HG02885 (cell line): ENCODE measurements around the gene TUBB4A.

ENCODE experiments used
- ATAC-seq: cut with Tn5 transposase; IDR thresholded peaks from one replicate; pipeline ENCODE4 v1.9.1; 2021; ENCODE audit warnings: mild to moderate bottlenecking; ENCODE audit not compliant: unreplicated experiment, poor library complexity

TUBB4A gene

DNA sequence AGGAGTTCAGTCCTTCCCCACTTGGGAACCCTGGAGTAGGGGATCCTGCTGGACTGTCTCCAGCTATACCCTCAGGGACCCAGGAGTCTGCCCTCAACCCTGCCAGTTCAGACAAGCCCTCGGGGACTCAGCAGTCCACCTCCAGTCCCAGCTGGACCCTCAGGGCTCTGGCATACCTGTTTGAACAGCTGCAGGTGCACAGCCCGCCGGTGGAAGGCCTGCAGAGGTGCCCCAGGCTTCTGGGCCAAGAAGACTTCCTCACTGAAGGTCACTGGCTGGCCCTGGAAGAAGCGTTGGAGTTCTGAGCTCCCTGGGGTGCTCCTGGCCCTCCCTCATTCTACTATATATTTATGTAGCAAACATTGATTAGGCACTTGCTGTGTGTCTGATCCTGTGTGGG lies 29.4 kb downstream of the TUBB4A start:
- ATAC-seq = no peak

DNA sequence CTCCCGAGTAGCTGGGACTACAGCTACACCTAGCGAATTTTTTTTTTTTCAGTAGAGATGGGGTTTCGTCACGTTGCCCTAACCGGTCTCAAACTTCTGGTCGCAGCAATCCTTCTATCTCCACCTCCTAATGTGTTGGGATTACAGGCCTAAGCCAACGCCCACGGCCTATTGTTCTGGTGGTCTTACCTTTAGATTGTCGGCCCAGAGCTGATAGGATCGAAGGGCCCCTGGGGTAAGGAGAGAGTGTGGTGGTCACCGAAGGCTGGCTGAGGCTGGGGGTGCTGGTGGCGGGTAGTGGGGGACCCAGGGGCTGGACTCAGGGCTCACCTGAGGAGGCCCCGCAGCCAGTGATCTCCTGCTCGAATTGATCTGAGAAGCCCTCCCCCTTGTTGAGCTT lies 31.0 kb downstream of the TUBB4A start:
- ATAC-seq = no peak

DNA sequence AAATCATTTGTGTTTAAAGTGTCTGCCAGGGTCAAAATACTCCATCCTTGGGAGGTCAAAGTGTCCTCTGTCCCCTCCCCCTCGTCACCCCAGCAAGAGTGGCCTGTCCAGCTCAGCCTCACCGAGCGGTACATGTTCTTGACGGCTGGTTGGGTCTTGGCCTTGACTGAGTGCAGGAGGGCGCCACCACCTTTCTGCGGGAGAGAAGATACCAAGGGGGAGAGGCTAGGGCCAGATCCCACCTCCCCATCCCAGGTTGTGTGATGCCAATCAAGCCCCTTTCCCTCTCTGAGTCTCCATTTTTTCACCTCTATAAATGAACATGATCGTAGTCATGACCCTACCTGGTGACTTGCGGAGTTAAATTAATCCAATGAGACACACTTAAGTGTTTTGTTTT lies 31.9 kb downstream of the TUBB4A start:
- no peak for ATAC-seq

DNA sequence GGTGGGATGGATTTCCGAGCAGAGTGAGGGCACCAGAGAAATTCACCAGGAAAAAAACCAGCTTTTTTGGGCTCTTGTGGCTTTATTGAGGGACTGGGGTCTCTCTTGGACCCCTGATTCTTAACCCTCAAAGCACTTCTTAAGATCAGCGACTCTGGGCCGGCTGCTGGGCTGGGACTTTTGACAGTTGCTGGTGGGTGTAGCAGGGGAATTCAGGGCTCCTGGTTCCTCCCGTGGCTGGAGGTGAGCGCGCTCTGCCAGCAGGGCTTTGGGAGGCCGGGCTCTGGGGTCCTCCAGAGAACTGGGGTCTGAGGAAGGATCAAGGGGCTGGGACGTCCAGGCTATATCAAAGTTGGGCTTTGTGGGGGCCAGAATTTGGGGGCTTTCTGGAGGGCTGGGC lies 34.7 kb downstream of the TUBB4A start:
- ATAC-seq = no peak

DNA sequence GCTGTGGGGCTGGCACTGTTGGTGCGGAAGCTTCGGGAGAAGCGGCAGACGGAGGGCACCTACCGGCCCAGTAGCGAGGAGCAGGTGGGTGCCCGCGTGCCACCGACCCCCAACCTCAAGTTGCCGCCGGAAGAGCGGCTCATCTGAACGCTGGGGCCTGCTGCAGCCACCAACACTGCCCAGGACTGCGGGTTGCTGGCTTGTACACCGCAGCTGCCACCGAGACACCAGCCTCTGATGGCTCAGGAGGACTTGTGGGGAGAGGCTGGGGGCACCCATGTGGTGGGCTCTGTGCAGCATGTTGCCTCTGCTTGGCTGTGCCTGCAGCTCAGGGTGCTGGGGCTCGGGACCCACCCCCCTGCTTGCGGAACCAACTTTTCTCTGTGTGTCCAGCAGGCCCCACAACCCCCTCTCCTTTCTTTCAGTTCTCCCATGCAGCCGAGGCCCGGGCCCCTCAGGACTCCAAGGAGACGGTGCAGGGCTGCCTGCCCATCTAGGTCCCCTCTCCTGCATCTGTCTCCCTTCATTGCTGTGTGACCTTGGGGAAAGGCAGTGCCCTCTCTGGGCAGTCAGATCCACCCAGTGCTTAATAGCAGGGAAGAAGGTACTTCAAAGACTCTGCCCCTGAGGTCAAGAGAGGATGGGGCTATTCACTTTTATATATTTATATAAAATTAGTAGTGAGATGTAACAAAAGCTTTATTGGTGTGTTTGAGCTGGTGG lies 35.4 kb downstream of the TUBB4A start:
- ATAC-seq = no peak

DNA sequence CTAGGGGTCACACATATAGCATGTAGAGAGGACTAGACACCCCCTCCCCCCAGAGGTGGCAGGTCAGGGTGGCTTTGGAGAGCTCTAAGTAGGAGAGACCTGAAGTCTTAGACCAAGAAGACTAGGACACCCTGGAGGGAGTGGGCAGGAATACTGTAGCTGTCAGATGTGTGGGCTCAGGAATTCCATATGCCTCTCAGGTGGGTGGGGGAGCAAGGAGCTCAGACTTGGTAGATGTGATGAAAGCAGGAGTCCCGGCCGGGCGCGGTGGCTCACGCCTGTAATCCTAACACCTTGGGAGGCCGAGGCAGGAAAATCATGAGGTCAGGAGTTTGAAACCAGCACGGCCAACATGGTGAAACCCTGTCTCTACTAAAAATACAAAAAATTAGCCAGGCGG lies 36.4 kb downstream of the TUBB4A start:
- no peak for ATAC-seq

DNA sequence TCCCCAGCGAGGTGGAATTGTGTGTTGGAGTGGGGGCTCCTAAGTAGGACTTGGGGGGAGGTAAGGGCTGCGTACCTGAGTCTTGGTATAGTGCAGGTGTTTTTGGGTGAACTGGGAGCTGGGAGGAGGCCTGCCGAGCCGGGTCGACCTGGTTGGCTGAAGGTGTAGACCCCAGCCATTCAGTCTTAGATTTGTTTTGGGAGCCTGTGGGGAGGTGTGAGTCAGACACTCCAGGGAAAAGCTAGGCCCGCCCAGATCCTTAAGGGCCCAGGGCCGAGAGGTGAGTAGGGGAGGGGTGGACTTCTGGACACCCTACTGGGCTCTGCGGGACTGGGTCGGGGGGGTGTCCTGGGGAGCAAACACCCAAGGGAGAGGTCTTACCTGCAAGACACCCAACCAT lies 37.1 kb downstream of the TUBB4A start:
- no peak for ATAC-seq

DNA sequence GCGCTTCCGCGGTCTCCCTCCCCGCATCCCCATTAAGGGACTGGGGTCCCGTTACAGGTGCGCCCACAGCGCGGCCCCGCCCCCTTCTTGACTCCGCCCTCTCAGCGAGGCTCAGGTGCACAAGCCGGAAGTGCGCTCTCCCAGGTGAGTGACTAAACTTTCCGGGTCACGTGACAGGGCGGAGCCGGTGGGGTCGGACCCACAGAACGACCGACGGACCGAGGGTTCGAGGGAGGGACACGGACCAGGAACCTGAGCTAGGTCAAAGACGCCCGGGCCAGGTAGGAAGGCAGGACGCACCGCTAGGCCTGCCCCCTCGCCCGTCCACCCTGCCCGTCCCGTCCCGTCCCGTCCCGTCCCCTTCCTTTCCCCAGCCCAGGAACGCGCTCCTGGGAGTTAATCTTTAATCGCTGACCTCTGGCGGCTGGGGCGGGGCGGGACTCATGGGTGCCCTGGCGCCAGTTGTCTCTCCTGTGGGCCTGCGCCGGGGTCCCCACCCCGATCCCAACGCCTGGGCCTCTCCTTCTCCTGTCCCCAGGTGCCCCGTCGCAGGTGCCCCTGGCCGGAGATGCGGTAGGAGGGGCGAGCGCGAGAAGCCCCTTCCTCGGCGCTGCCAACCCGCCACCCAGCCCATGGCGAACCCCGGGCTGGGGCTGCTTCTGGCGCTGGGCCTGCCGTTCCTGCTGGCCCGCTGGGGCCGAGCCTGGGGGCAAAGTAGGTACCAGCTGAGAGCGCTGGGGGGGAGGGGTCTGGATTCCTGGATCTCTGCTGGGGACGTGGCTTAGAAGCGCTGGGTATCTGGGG lies 37.8 kb downstream of the TUBB4A start, which contains the start of gene CRB3:
CRB3 (plus strand) TSS at position 202 of the 804 bp plus-strand sequence; CDS start at position 633, 431 bp downstream.
- ATAC-seq = no peak

DNA sequence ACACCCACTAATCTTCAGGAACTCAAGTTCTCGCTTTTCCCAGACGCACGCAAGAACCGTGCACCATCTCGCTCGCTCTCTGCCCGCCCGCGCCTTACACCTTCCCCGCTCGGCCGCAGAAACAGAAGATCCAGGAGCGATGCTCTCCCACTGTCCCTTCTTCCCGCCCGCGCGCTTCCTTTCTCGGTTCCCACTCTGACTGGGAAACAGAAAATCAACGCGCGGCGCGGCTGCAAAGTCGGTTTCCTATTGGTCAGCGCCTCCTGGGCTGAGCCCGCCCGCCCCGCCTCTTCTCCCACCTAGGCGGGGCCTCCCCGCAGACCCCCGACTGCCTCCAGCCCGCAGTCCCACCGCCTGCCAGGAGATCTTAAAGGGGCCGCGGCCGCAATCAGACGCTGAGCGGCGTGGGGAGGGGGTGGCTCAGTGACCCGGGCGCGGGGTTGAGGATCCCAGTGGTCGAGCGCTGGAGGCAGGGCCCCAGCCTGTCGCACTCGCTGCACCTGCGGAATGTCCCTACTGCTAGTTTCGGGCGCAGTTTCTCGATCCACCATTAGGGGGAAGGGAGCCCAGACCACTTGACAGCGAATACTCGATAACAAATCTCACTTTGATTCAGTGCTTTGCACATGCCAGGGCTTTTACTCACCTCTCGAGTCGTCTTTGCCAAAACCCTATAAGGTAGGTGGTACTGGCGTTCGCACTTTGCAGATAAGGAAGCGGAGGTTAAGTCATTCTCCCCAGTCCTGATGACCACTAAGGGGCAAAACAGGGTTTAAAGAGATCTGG lies 41.8 kb downstream of the TUBB4A start:
- peak; percentile 85 for ATAC-seq

DNA sequence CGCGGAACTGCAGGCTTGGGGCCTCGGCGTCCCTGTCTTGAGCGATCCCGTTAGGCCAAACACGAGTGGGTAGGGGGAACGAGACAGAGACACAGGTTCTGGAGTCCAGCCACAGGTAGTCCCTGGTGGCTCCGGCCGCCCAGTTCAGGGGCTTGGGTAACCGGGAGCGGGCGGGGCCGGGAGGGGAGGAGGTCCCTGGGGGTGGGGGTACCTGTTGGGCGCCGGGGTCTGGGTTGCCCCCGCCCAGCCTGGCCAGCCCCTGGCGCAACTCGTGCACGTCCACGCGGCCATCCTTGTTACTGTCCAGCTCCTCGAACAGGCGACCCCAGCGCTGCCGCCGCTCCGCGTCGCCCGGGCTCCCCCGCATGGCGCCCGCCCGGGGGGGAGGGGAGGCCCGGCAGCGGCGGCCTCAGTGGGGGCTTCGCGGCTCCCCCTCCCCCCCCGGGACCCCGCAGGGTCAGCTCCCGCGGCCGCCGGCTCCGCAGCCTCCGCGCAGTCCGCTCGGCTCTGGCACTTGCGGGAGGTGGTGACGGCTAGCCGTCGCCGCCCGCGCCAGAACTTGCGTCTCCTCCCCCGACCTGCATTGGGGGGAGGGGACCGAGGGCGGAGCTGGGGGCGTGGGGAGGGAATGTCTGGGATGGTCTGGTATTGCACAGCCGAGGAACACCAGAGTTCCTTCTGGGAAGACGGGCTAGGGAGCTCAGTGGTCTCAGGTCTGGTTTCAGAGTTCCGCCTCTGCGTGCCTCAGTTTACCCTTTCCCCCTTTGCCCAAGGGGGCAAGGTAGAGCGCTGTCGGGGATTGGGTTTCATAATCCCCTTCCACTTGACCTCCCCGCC lies 42.6 kb downstream of the TUBB4A start, which contains the start of gene SLC25A23:
SLC25A23 (minus strand) TSS at position 531 of the 837 bp plus-strand sequence; CDS start at position 367, 164 bp downstream.
- peak; percentile 39 for ATAC-seq

DNA sequence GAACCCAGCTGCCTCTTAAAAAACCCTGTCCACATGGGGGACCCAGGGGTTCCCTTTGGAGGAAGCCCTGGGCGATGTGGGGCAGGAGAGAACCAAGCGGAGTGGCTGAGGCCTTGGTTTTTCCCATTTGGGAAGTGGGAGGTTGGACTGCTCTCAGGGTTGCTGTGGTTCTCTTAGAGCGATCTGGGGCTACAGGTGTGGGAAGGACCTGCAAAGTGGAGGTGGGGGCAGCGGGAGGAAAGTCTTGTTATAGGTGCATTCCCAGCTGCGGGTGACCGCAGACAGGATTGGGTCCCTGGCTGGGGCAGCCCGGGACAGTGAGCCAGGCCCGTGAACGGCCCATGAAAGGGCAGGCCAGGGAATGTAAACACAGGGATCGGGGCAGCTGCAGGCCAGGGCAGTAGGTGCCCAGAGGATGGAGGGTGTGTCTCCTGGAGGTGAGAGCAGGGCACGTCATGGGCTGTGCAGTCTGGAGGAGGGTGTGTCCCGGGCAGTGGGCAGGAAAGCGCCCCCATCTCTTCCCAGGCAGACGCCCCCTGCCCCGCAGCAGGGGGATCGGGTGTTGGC lies 43.3 kb downstream of the TUBB4A start:
- no peak for ATAC-seq

DNA sequence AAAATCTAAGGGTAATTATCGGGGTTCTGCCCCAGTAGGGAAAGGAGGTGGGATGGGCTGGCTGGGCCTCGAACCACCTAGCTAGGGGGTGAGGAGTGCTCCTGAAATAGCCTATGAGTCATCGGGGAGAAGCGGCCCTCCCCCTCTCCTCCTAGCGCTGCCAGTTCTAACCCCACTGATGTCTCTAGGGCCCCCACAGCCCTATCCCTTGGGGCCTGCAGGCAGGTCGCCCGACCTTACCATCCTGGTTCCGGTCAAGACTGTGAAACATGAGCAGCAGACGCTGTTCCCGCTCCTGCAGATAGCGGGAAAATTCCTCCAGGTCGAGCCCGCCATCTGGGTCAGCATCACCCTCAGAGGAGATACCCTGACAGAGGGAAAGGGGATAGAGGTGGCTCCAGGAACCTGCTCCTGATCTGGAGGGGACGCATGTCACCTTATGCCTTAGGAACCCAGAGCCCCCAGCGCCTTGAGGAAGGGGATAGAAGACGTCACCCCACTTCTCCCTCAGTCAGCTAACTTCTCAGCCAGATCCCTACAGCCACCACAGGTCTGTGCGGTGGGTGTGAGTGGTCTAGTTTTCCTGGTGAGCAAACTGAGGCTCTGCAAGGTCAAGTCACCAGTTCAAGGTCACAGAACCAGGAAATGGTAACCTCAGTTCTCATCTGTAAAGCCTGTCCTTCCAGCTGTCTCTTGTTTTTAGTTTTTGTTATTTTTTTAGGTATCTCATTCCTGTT lies 44.0 kb downstream of the TUBB4A start:
- ATAC-seq = no peak

DNA sequence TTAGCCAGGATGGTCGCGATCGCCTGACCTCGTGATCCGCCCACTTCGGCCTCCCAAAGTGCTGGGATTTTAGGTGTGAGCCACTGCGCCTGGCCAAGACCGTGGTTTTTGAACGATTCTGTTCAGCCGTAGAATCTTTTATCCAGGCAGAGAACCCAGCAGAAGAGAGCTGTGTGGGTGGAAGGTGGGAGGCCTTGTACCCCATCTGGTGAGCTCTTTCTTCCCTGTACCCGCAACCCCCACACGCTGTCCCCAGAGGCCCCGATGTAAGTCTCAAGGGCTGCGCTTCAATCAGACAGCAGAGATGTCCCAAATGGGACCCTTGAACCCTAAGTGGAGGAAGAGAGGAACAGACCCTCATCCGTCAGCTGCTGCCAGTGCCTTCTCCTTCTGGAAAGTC lies 46.2 kb downstream of the TUBB4A start:
- no peak for ATAC-seq

DNA sequence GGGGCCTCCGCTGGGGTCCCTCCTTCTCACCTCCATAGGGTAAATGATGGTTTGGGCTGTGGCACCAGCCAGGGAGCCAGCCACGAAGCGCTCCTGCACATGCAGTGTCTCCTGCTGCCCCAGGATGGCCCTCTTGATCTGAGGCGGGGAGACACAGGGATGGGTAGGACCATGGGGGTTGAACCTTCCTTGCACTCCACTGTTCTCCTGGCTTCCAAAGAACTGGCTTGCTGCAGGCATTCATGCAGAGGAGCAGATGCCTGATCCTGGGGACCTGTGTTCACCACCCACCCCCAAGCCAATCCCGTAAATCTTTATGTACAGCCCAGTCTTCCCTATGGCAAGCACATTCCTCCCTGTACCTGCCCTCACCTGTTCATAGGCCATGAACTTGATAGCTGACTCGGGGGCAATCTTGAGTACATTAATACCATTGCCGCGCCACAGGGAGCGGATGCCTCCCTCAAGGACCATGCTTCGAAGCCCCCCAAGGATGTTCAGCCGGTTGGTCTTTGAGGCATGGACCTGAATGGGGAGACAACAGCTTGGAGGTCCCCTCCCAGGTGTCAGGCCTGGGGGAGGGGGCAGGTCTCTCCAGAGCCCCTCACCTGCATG lies 48.1 kb downstream of the TUBB4A start:
- no peak for ATAC-seq

DNA sequence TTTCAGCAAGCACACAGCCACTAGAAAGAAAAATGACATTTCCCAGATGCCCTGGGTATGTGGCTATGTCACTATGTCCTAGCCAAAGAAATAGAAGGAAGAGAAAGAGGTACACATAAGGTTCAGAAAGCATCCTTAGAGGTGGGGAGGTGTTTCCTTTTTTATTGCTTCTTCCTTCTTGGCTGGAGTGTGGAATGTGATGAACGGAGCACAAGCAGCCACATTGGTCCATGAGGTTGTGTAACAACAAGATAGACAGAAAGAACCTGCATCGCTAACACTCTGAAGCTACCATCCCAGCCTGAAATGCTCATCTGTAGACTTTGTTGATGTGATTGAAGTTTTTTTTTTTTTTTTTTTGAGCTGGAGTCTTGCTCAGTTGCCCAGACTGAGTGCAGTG lies 49.2 kb downstream of the TUBB4A start:
- no peak for ATAC-seq

DNA sequence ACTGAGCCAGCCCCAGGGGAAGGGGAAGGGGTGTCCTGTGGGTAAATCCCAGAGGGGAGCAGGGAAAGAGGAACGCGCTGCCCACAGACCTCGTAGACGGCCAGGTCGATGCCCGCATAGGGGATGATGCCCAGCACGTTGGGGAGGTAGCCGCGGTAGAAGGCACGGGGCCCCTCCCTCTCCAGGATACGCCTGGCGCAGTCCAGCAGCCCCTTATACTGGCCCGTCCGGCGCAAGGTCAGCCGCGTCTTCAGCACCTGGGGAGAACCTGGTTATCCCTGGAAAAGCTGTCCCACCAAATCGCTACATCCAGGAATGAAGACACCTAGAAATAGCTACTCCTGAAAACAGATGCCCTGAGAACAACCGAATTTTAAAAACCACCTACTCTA lies 49.9 kb downstream of the TUBB4A start:
- ATAC-seq = no peak

DNA sequence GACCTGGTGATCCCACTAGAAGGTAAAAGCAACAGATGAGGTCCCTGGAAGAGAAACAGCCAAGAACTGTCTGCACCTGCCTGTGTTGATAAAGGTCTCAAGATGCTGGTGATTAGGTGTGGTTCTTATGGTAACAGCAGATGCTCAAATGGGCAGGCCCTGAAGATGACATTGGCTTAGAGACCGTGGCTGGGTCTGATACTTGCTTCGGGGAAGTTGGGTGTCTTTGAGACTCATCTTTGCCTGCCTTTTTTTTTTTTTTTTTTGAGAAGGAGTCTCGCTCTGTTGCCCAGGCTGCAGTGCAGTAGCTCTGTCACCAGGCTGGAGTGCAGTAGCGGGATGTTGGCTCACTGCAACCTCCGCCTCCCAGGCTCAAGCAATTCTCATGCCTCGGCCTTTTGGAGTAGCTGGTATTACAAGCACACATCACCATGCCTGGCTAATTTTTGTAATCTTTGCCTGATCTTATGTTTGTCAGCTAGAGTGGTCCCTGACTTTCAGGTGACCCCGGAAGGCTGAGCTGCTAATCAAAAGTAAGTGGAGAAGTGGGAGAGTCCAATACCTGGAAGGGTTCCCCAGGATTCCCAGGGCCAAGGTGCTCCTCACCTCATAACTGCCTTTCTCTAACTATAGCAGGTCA lies 50.4 kb downstream of the TUBB4A start:
- no peak for ATAC-seq

DNA sequence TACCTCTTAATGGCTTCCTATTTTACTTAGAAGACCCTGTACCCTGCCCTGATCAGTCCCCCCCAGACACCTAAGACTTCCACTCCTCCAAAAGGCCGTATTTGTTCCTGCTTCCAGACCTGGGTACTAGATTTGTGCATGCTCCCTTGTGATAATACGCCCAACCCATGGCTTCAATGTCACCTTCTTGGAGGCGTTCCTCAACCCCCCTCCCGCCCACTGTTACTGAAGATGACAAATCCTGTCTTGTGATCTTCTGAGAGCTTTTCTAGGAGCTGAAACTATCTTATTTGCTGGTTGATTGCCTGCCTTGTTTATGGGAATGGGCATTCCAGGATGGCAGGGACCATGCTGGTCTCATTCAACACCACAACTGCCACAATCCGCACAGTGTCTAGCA lies 51.9 kb downstream of the TUBB4A start:
- no peak for ATAC-seq
